DMS153 treated with DMSO at 0.1 percent for 48 hours (cell line): ENCODE measurements around the gene PLEK2.
"Not testable (repeated sequence)": the region's sequence is repeated elsewhere in the genome, so short reads cannot be mapped to it uniquely, and the experiment has no call there.

ENCODE experiments used
- DNase-seq: peaks from one replicate; lab custom pipeline; 2025; ENCODE audit not compliant: unreplicated experiment; lab: John Stamatoyannopoulos, UW

The PLEK2 gene

GRCh38 chr14:67429510-67430205, 17.7 kb upstream of the PLEK2 start:
- DNase-seq, result no peak

GRCh38 chr14:67428501-67429031, 16.6 kb upstream of the PLEK2 start:
- DNase-seq, result no peak

GRCh38 chr14:67426983-67427606, 15.1 kb upstream of the PLEK2 start:
- peak; percentile 50 for DNase-seq

GRCh38 chr14:67426161-67426560, 14.2 kb upstream of the PLEK2 start:
- DNase-seq, result no peak

- no peak for DNase-seq
Measured at GRCh38 chr14:67425608-67426007, 13.6 kb upstream of the PLEK2 start.

- no peak for DNase-seq
Measured at GRCh38 chr14:67424539-67424938, 12.6 kb upstream of the PLEK2 start.

GRCh38 chr14:67423424-67423823, 11.5 kb upstream of the PLEK2 start:
- DNase-seq, result no peak

- no peak for DNase-seq
Measured at GRCh38 chr14:67421356-67422224, 9.6 kb upstream of the PLEK2 start.

- no peak for DNase-seq
Measured at GRCh38 chr14:67420102-67420739, 8.3 kb upstream of the PLEK2 start.

GRCh38 chr14:67418401-67419191, 6.6 kb upstream of the PLEK2 start:
- DNase-seq, result no peak

GRCh38 chr14:67417633-67418032, 5.7 kb upstream of the PLEK2 start:
- no peak for DNase-seq

- DNase-seq, result no peak
Measured at GRCh38 chr14:67416810-67417209, 4.8 kb upstream of the PLEK2 start.

- DNase-seq, result no peak
Measured at GRCh38 chr14:67416085-67416484, 4.1 kb upstream of the PLEK2 start.

GRCh38 chr14:67415610-67416009, 3.6 kb upstream of the PLEK2 start:
- DNase-seq, result not testable (repeated sequence)

- no peak for DNase-seq
Measured at GRCh38 chr14:67413806-67414769, 2.1 kb upstream of the PLEK2 start.

- DNase-seq, result no peak
Measured at GRCh38 chr14:67411370-67411769, 595 bp downstream of the PLEK2 start.

- no peak for DNase-seq
Measured at GRCh38 chr14:67410313-67410712, 1.7 kb downstream of the PLEK2 start.

- no peak for DNase-seq
Measured at GRCh38 chr14:67409461-67409860, 2.5 kb downstream of the PLEK2 start.

- DNase-seq, result not testable (repeated sequence)
Measured at GRCh38 chr14:67408122-67408801, 3.7 kb downstream of the PLEK2 start.
